IMR-90 (cell line): ENCODE results near the gene ZNF346. TPM values are rescaled to one million over a fixed set of nuclear protein-coding genes. Genes with fewer than 3 reads are reported as not detected.
"Not testable (repeated sequence)": the region's sequence is repeated elsewhere in the genome, so short reads cannot be mapped to it uniquely, and the experiment has no call there.

ENCODE experiments used
- ATAC-seq: fragments of 200-7000 bp; cut with Tn5 transposase; 2 replicates; pipeline ENCODE4 v1.9.1; 2020; ENCODE audit warnings: low read depth, mild to moderate bottlenecking, moderate library complexity
- BruUV-seq: library from RNA; stranded (reverse); fragments of 400-500 nt; replicated peaks from 2 replicates; lab custom pipeline; 2021; lab: Mats Ljungman, UMichigan
- CTCF ChIA-PET: fragments of 300-600 bp; formaldehyde crosslinking; extraction: SDS; loops from one replicate; lab custom pipeline; 2021; ENCODE audit warnings: antibody characterized with exemption; lab: Yijun Ruan, JAX
- POLR2A ChIA-PET: fragments of 300-600 bp; sonication (Branson Sonifier 250); formaldehyde crosslinking; loops from one replicate; lab custom pipeline; 2022; ENCODE audit warnings: antibody characterized with exemption; ENCODE audit not compliant: unreplicated experiment; lab: Charles Lee
- DNase-seq: peaks from one replicate; pipeline ENCODE4 v3.0.0; 2013
- H2AFZ ChIP-seq: replicated peaks from 2 replicates; pipeline ENCODE3; 2013; ENCODE audit warnings: low read length, mild to moderate bottlenecking; ENCODE audit not compliant: poor library complexity
- H2AK5ac ChIP-seq: 2 replicates; pipeline ENCODE4 v1.6.1; 2013; ENCODE audit warnings: low read depth, low read length, inconsistent platforms
- H2AK9ac ChIP-seq: replicated peaks from 2 replicates; pipeline ENCODE3; 2013; ENCODE audit warnings: mild to moderate bottlenecking, low read depth, low read length, moderate library complexity; ENCODE audit not compliant: poor library complexity
- H2BK120ac ChIP-seq: 2 replicates; pipeline ENCODE4 v1.6.1; 2013; ENCODE audit warnings: low read depth, low read length, inconsistent platforms
- H2BK15ac ChIP-seq: 3 replicates; pipeline ENCODE4 v1.6.1; 2013; ENCODE audit warnings: low read depth, low read length, inconsistent platforms
- H2BK20ac ChIP-seq: 2 replicates; pipeline ENCODE4 v1.6.1; 2013; ENCODE audit warnings: low read depth, mild to moderate bottlenecking, inconsistent platforms, low read length, moderate library complexity
- H2BK5ac ChIP-seq: 2 replicates; pipeline ENCODE4 v1.6.1; 2013; ENCODE audit warnings: mild to moderate bottlenecking, low read depth, low read length, inconsistent platforms; ENCODE audit not compliant: poor library complexity, severe bottlenecking
- H3K14ac ChIP-seq: replicated peaks from 2 replicates; pipeline ENCODE4 v1.6.1; 2013; ENCODE audit warnings: low read depth, low read length, inconsistent platforms
- H3K18ac ChIP-seq: 2 replicates; pipeline ENCODE4 v1.6.1; 2013; ENCODE audit warnings: low read depth, low read length, control low read depth
- H3K23ac ChIP-seq: 2 replicates; pipeline ENCODE4 v1.6.1; 2013; ENCODE audit warnings: low read depth, low read length, inconsistent platforms
- H3K27ac ChIP-seq: 2 replicates; pipeline ENCODE4 v1.5.1; 2013; ENCODE audit warnings: mild to moderate bottlenecking, control low read depth, low read length; ENCODE audit not compliant: insufficient read depth
- H3K27me3 ChIP-seq: 2 replicates; pipeline ENCODE4 v1.6.1; 2013; ENCODE audit warnings: low read length; ENCODE audit not compliant: control insufficient read depth, insufficient read depth
- H3K36me3 ChIP-seq: 2 replicates; pipeline ENCODE4 v1.6.1; 2013; ENCODE audit warnings: low read length, mixed read lengths; ENCODE audit not compliant: control insufficient read depth, insufficient read depth
- H3K4ac ChIP-seq: 2 replicates; pipeline ENCODE4 v1.6.1; 2013; ENCODE audit warnings: low read depth, low read length, inconsistent platforms
- H3K4me1 ChIP-seq: 2 replicates; pipeline ENCODE4 v1.6.1; 2013; ENCODE audit warnings: low read length, mixed read lengths; ENCODE audit not compliant: control insufficient read depth, insufficient read depth
- H3K4me2 ChIP-seq: 2 replicates; pipeline ENCODE4 v1.6.1; 2013; ENCODE audit warnings: low read depth, mild to moderate bottlenecking, control low read depth, low read length, moderate library complexity
- H3K4me3 ChIP-seq: 2 replicates; pipeline ENCODE4 v1.5.1; 2013; ENCODE audit warnings: low read depth, mild to moderate bottlenecking, control low read depth, low read length, moderate library complexity; ENCODE audit not compliant: insufficient read depth
- H3K56ac ChIP-seq: 2 replicates; pipeline ENCODE4 v1.6.1; 2013; ENCODE audit warnings: low read length, inconsistent platforms; ENCODE audit not compliant: insufficient read depth; ENCODE audit errors: extremely low read depth
- H3K79me1 ChIP-seq, 2 experiments: 2 replicates each; pipeline ENCODE4 v1.6.1; 2013; ENCODE audit warnings: low read length in 2 of 2, inconsistent platforms in 1 of 2, low read depth in 1 of 2
- H3K9ac ChIP-seq: 2 replicates; pipeline ENCODE4 v1.6.1; 2013; ENCODE audit warnings: low read depth, low read length, control low read depth
- H3K9me1 ChIP-seq: 2 replicates; pipeline ENCODE4 v1.6.1; 2013; ENCODE audit warnings: low read length, inconsistent platforms; ENCODE audit not compliant: insufficient read depth
- H3K9me3 ChIP-seq: 2 replicates; pipeline ENCODE4 v1.6.1; 2013; ENCODE audit warnings: low read length; ENCODE audit not compliant: control insufficient read depth, insufficient read depth
- H4K20me1 ChIP-seq: 2 replicates; pipeline ENCODE4 v1.6.1; 2013; ENCODE audit warnings: low read length, inconsistent platforms; ENCODE audit not compliant: insufficient read depth
- H4K5ac ChIP-seq: 2 replicates; pipeline ENCODE4 v1.6.1; 2013; ENCODE audit warnings: mild to moderate bottlenecking, low read depth, low read length, control low read depth
- H4K8ac ChIP-seq, 2 experiments: 2 replicates each; pipeline ENCODE4 v1.6.1; 2013; ENCODE audit warnings: low read depth in 2 of 2, low read length in 2 of 2, control low read depth in 1 of 2, inconsistent platforms in 1 of 2
- H4K91ac ChIP-seq: 2 replicates; pipeline ENCODE4 v1.6.1; 2013; ENCODE audit warnings: low read depth, low read length, inconsistent platforms; ENCODE audit not compliant: insufficient read depth
- WGBS, 2 experiments: methylation state at CpG; one replicate each; pipeline versions ENCODE4 v1.1.5 to v1.1.7; 2013; ENCODE audit warnings: missing lambda C conversion rate in 2 of 2; ENCODE audit not compliant: insufficient read length in 1 of 2; ENCODE audit errors: extremely low coverage in 2 of 2; 5-methylcytosine and 5-hydroxymethylcytosine counted together
- dilution Hi-C: fragments of 300-500 bp; cut with HindIII; formaldehyde crosslinking; loops from one replicate; pipeline ENCODE4 v1.14.3; 2018; ENCODE audit warnings: low sequenced_read_pairs; ENCODE audit not compliant: unreplicated experiment
- in situ Hi-C: fragments of 300-500 bp; cut with MboI; formaldehyde crosslinking; loops from 3 replicates; pipeline ENCODE4 v1.14.3; 2019; ENCODE audit warnings: low sequenced_read_pairs, inconsistent platforms, mixed read lengths
- intact Hi-C: fragments of 100-400 bp; cut with micrococcal nuclease; formaldehyde crosslinking; loops from 2 replicates; pipeline ENCODE4 v1.10.0; 2022
- polyA plus RNA-seq, 3 experiments: library from polyadenylated mRNA; depleted of rRNA; stranded (reverse); fragments of >200 nt; gene quantifications; 2 replicates each; pipeline ENCODE4 v1.2.3, GENCODE V29; 2012; ENCODE audit warnings: low replicate concordance in 1 of 3
- total RNA-seq: library from RNA; depleted of rRNA; stranded (reverse); fragments of >200 nt; gene quantifications from 2 replicates; pipeline ENCODE4 v1.2.3, GENCODE V29; 2012

Gene ZNF346
- total and polyA plus RNA-seq, 2 of the 4 experiments (the other 2 are of a cell fraction) = 15.1 to 17.0 TPM

GRCh38 chr5:177048531-177048930 lies 26.0 kb downstream of the ZNF346 start:
- no CpG with 5 or more reads among the region's 7 CpGs for WGBS, 2 experiments
- H2AK9ac ChIP-seq, H3K4me2 ChIP-seq, H3K23ac ChIP-seq, H3K4me1 ChIP-seq, dilution Hi-C loops, H3K79me1 ChIP-seq, DNase-seq, H2BK120ac ChIP-seq, ATAC-seq, H3K9me1 ChIP-seq, H2AK5ac ChIP-seq, H4K8ac ChIP-seq, H2BK15ac ChIP-seq, intact Hi-C loops, H3K56ac ChIP-seq, BruUV-seq, CTCF ChIA-PET, POLR2A ChIA-PET, H4K20me1 ChIP-seq, H2BK20ac ChIP-seq, H3K27me3 ChIP-seq, H3K9ac ChIP-seq, H3K4ac ChIP-seq, H4K91ac ChIP-seq, H2BK5ac ChIP-seq, in situ Hi-C loops, H4K5ac ChIP-seq, H3K9me3 ChIP-seq, H3K27ac ChIP-seq, H2AFZ ChIP-seq, H3K4me3 ChIP-seq, H3K14ac ChIP-seq, H3K18ac ChIP-seq: not testable (repeated sequence)
- peaks cover 32% of the 10 kb centered on the region for H3K36me3 ChIP-seq
